Ascending aorta (tissue), 2 donors: Measurements from ENCODE around the gene SPSB1. TPM values are rescaled to one million over a fixed set of nuclear protein-coding genes. Genes with fewer than 3 reads are reported as not detected.

Experiments used
- DNase-seq, 2 donors: peaks; one replicate each; pipeline ENCODE4 v3.0.0-alpha.2; 2019; ENCODE audit warnings: low spot score in 2 of 2
- H3K27ac ChIP-seq, 2 donors: fragments of 200-600 bp; sonication (generic); one replicate each; pipeline ENCODE4 v1.5.1; 2016 to 2017; ENCODE audit warnings: mild to moderate bottlenecking in 1 of 2
- H3K27me3 ChIP-seq: fragments of 200-600 bp; sonication (generic); one replicate; pipeline ENCODE4 v1.5.1; 2017
- H3K36me3 ChIP-seq, 2 donors: fragments of 200-600 bp; sonication (generic); one replicate each; pipeline ENCODE4 v1.5.1; 2016
- H3K4me1 ChIP-seq, 2 donors: fragments of 200-600 bp; sonication (generic); one replicate each; pipeline ENCODE4 v1.5.1; 2016 to 2017; ENCODE audit warnings: mild to moderate bottlenecking in 1 of 2
- H3K4me3 ChIP-seq, 2 donors: fragments of 200-600 bp; sonication (generic); one replicate each; pipeline ENCODE4 v1.5.1; 2016 to 2017; ENCODE audit warnings: mild to moderate bottlenecking in 1 of 2
- H3K9me3 ChIP-seq, 2 donors: fragments of 200-600 bp; sonication (generic); one replicate each; pipeline ENCODE4 v1.5.1; 2016
- CTCF ChIP-seq, 3 experiments: fragments of 200-600 bp in 2 of 3; fragments of 450-650 bp in 1 of 3; sonication (generic) in 2 of 3; IDR thresholded peaks; one replicate each; pipeline ENCODE4 v1.5.1; 2016 to 2019; ENCODE audit warnings: antibody characterized with exemption in 3 of 3, mild to moderate bottlenecking in 1 of 3, moderate library complexity in 1 of 3
- intact Hi-C: fragments of 100-400 bp; cut with DNase I; formaldehyde crosslinking; loops from one replicate; pipeline ENCODE4 v1.15.1; 2023
- total RNA-seq: library from RNA; depleted of rRNA; stranded (reverse); fragments of >200 nt; gene quantifications from one replicate; pipeline ENCODE4 v1.1.0, GENCODE V29; 2016

Gene SPSB1
- total RNA-seq, 1 donor from 2014 or later, result 64.9 TPM

DNA sequence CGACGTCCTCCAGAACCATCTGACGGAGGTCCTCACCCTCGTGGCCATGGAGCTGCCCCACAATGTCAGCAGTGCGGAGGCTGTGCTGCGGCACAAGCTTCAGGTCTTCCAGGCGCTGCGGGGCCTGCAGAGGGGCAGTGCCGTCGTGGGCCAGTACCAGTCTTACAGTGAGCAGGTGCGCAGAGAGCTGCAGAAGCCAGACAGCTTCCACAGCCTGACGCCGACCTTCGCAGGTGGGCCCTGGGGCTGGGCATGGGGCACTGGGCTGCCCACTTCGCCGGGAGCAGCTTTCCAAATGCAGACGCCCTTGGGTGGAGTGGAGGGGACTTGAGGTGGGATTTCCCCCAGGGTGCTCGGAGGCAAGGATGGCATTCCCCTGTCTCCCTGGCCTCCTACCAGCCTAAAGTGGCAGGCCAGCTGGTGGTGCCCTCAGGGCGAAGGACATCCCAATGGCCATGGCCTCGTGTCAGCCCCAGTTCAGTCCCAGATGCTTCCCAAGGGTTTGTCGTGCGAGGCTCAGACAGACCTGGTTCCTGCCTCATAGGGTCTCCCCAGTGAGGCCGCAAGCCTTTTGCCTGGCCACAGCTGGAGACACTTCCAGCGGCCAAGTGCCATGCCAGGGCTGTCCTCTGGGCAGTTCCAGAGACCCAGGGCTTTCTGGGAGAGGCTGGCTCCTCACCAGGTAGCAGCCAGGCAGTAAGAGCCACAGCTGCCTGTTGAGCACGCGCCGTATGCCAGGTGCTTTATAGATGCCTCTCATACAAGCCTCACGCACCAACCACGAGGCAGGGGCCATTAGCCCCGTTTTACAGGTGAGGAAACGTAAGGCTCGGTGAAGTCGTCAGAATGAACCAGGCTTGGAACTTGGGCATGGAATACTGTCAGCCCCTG is 30.4 kb upstream of the SPSB1 start:
- peaks cover 37 to 41% of the 10 kb centered on the region in 2 donors for H3K36me3 ChIP-seq
- intact Hi-C loops, result loop anchor here (10.0 kb wide), 1 partner anchor 312 kb away; no protein-coding TSS in a partner anchor

GRCh38 chr1:9263276-9263855 is 29.3 kb upstream of the SPSB1 start:
- no peak overlapping the region for H3K27ac ChIP-seq
- no peaks in the 10 kb centered on the region for H3K27me3 ChIP-seq
- H3K36me3 ChIP-seq, result peaks cover 37 to 39% of the 10 kb centered on the region in 2 donors
- no peaks in the 10 kb centered on the region for H3K9me3 ChIP-seq
- intact Hi-C loops, result loop anchor here (10.0 kb wide), 1 partner anchor 311 kb away; no protein-coding TSS in a partner anchor
- H3K4me1 ChIP-seq, result peaks cover 3 to 7% of the 10 kb centered on the region in 2 donors
- DNase-seq, result no peak
- H3K4me3 ChIP-seq, result no peak overlapping the region
- TF ChIP-seq CTCF (IDR thresholded peaks at IDR 0.05), result no peak

More for the DNA sequence above, 30.4 kb upstream of the SPSB1 start:
- H3K4me1 ChIP-seq, result peaks cover 3 to 7% of the 10 kb centered on the region in 2 donors
- no peak for TF ChIP-seq CTCF (IDR thresholded peaks at IDR 0.05)
- DNase-seq, result no peak
- no peaks in the 10 kb centered on the region for H3K27me3 ChIP-seq
- H3K27ac ChIP-seq, result no peak overlapping the region
- no peaks in the 10 kb centered on the region for H3K9me3 ChIP-seq
- H3K4me3 ChIP-seq, result no peak overlapping the region

- Histone ChIP-seq H3K27me3 (no peaks in the 10 kb centered on the region), H3K4me1 (peaks cover 3 to 7% of the 10 kb centered on the region in 2 donors), H3K27ac (no peak overlapping the region), H3K9me3 (no peaks in the 10 kb centered on the region), H3K4me3 (no peak overlapping the region), H3K36me3 (peaks cover 40 to 42% of the 10 kb centered on the region in 2 donors)
- TF ChIP-seq CTCF (IDR thresholded peaks at IDR 0.05), result no peak
- intact Hi-C loops, result loop anchor here (10.0 kb wide), 1 partner anchor 311 kb away; no protein-coding TSS in a partner anchor
- DNase-seq, result no peak
These were observed 28.5 kb upstream of the SPSB1 start for GRCh38 chr1:9263984-9264872.

GRCh38 chr1:9265037-9265436 is 27.7 kb upstream of the SPSB1 start:
- Histone ChIP-seq H3K36me3 (peaks cover 49% of the 10 kb centered on the region in 2 donors), H3K9me3 (no peaks in the 10 kb centered on the region), H3K4me1 (peaks cover 3 to 7% of the 10 kb centered on the region in 2 donors), H3K4me3 (no peak overlapping the region), H3K27me3 (no peaks in the 10 kb centered on the region), H3K27ac (no peak overlapping the region)
- intact Hi-C loops, result loop anchor here (10.0 kb wide), 1 partner anchor 310 kb away; no protein-coding TSS in a partner anchor
- DNase-seq, result no peak
- no peak for TF ChIP-seq CTCF (IDR thresholded peaks at IDR 0.05)

DNA sequence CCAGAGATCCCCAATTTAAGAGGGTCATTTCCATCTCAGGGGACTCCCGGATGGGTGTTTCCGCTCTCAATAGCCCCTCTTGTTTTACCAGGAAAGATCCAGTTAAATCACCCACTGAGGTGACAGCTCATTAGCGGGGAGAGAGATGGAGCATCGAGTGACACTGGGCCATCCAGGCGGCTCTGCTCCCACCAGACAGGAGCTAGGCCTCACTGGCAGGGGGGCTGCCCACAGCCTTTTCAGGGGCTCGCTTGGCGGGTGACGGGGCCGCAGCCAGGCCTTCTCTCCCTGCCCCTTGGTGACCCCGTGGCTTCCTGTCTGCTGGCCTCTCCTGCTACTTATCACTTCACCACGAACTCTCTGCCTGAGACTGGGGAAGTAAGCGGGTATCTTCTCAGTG is 26.7 kb upstream of the SPSB1 start:
- no peak for DNase-seq

More for the DNA sequence above, 26.7 kb upstream of the SPSB1 start:
- no peak overlapping the region for H3K27ac ChIP-seq
- TF ChIP-seq CTCF (IDR thresholded peaks at IDR 0.05), result no peak
- intact Hi-C loops, result loop anchor here (2.0 to 10.0 kb wide), 2 partner anchors 25 to 309 kb away; no protein-coding TSS in a partner anchor
- H3K9me3 ChIP-seq, result no peaks in the 10 kb centered on the region
- H3K4me3 ChIP-seq, result no peak overlapping the region
- no peaks in the 10 kb centered on the region for H3K27me3 ChIP-seq
- H3K4me1 ChIP-seq, result peaks cover 3 to 7% of the 10 kb centered on the region in 2 donors
- peaks cover 49 to 56% of the 10 kb centered on the region in 2 donors for H3K36me3 ChIP-seq
